GM12878 (cell line): Measurements from ENCODE around the gene C3orf20. TPM values are rescaled to one million over a fixed set of nuclear protein-coding genes. Genes with fewer than 3 reads are reported as not detected.

Experiments
- ATAC-seq: fragments of 200-7000 bp; cut with Tn5 transposase; 3 replicates; pipeline ENCODE4 v1.9.1; 2020; ENCODE audit warnings: mild to moderate bottlenecking, moderate library complexity
- BruUV-seq: library from RNA; stranded (reverse); fragments of 400-500 nt; replicated peaks from 2 replicates; lab custom pipeline; 2021; lab: Mats Ljungman, UMichigan
- CTCF ChIA-PET: fragments of 300-600 bp; sonication (Branson Sonifier 250); formaldehyde crosslinking; extraction: SDS; loops from one replicate; lab custom pipeline; 2021; ENCODE audit warnings: inconsistent platforms; lab: Yijun Ruan, JAX
- POLR2A ChIA-PET: fragments of 350-600 bp; formaldehyde crosslinking; extraction: SDS; loops from one replicate; lab custom pipeline; 2021; ENCODE audit warnings: inconsistent platforms; lab: Charles Lee
- RAD21 ChIA-PET: fragments of 300-600 bp; sonication (Branson Sonifier 250); formaldehyde crosslinking; loops from one replicate; lab custom pipeline; 2023; ENCODE audit warnings: antibody characterized with exemption; ENCODE audit not compliant: unreplicated experiment; lab: Charles Lee
- SMC1A ChIA-PET: fragments of 300-600 bp; sonication (Branson Sonifier 250); formaldehyde crosslinking; loops from one replicate; lab custom pipeline; 2023; ENCODE audit not compliant: unreplicated experiment, uncharacterized antibody; lab: Charles Lee
- DNase-seq: peaks from one replicate; pipeline ENCODE4 v3.0.0-alpha.2; 2011; ENCODE audit warnings: low read depth, low spot score
- FAIRE-seq: peaks from 3 replicates; lab custom pipeline; 2011; peaks lifted over from hg19 to GRCh38; lab: Jason Lieb, UNC
- H2AFZ ChIP-seq: 2 replicates; pipeline ENCODE4 v1.6.0; 2011; ENCODE audit warnings: low read depth, low read length, control low read depth; ENCODE audit not compliant: control insufficient read depth
- H3K27ac ChIP-seq: 2 replicates; pipeline ENCODE4 v1.5.1; 2011; ENCODE audit warnings: control low read depth; ENCODE audit not compliant: control insufficient read depth, insufficient read depth
- H3K27me3 ChIP-seq, 2 experiments: replicated peaks in 1 of 2; 2 replicates each; pipeline versions ENCODE4 v1.6.0 to v1.6.1; 2011; ENCODE audit warnings: low read length in 1 of 2; ENCODE audit not compliant: control insufficient read depth in 2 of 2, insufficient read depth in 2 of 2
- H3K36me3 ChIP-seq, 2 experiments: 2 replicates each; pipeline ENCODE4 v1.5.1; 2011; ENCODE audit warnings: low read length in 1 of 2; ENCODE audit not compliant: control insufficient read depth in 2 of 2, insufficient read depth in 2 of 2
- H3K4me1 ChIP-seq: 2 replicates; pipeline ENCODE4 v1.6.1; 2011; ENCODE audit warnings: mild to moderate bottlenecking, low read length, moderate library complexity, mixed read lengths; ENCODE audit not compliant: control insufficient read depth, insufficient read depth
- H3K4me2 ChIP-seq: 2 replicates; pipeline ENCODE4 v1.6.0; 2011; ENCODE audit warnings: control low read depth; ENCODE audit not compliant: control insufficient read depth, insufficient read depth
- H3K4me3 ChIP-seq: fragments of 200-600 bp; sonication (generic); 2 replicates; pipeline ENCODE4 v1.5.1; 2016
- H3K79me2 ChIP-seq: 2 replicates; pipeline ENCODE4 v1.6.0; 2011; ENCODE audit warnings: low read length; ENCODE audit not compliant: control insufficient read depth, insufficient read depth
- H3K9ac ChIP-seq: 2 replicates; pipeline ENCODE4 v1.8.0; 2011; ENCODE audit warnings: low read length, control low read depth, mixed read lengths; ENCODE audit not compliant: control insufficient read depth, insufficient read depth
- H3K9me3 ChIP-seq: replicated peaks from 3 replicates; pipeline ENCODE4 v1.5.1; 2011; ENCODE audit warnings: mild to moderate bottlenecking, low read length; ENCODE audit not compliant: control insufficient read depth, insufficient read depth
- H4K20me1 ChIP-seq: 2 replicates; pipeline ENCODE4 v1.6.0; 2011; ENCODE audit not compliant: control insufficient read depth, insufficient read depth
- BACH1 ChIP-seq: fragments of 450-650 bp; IDR thresholded peaks from 2 replicates; pipeline ENCODE4 v1.6.1; 2017; ENCODE audit warnings: mild to moderate bottlenecking, borderline replicate concordance
- NBN ChIP-seq: fragments of 450-650 bp; IDR thresholded peaks from 2 replicates; pipeline ENCODE4 v1.6.1; 2016
- ZSCAN29 ChIP-seq: fragments of 450-650 bp; IDR thresholded peaks from 2 replicates; pipeline ENCODE4 v1.6.1; 2017; ENCODE audit warnings: mild to moderate bottlenecking, moderate library complexity
- WGBS: methylation state at CpG from one replicate; pipeline ENCODE4 v1.1.6; 2016; ENCODE audit warnings: low lambda C conversion rate; ENCODE audit not compliant: insufficient replicate concordance, insufficient coverage; ENCODE audit errors: missing lambda C conversion rate; 5-methylcytosine and 5-hydroxymethylcytosine counted together
- in situ Hi-C: fragments of 300-500 bp; cut with MboI; formaldehyde crosslinking; loops from 9 replicates; pipeline ENCODE4 v1.14.3; 2018; ENCODE audit warnings: mixed read lengths
- intact Hi-C: fragments of 100-400 bp; cut with micrococcal nuclease; formaldehyde crosslinking; loops from one replicate; pipeline ENCODE4 v1.14.2; 2022; ENCODE audit not compliant: unreplicated experiment
- polyA plus RNA-seq, 11 experiments: library from polyadenylated mRNA; depleted of rRNA in 4 of 11; unstranded in 6 of 11; stranded (reverse) in 5 of 11; fragments of >200 nt; fragmentation: Nextera tagmentation in 4 of 11; fragmentation: Illumina TruSeq in 1 of 11; extraction: Ambion mirVana in 4 of 11; extraction: Trizol in 1 of 11; gene quantifications; 1 replicate in 1 of 11; 2 replicates in 10 of 11; pipeline versions ENCODE4 v1.2.1 to v1.2.3, GENCODE V29; 2011 to 2016; ENCODE audit warnings: inconsistent platforms in 2 of 11, missing spikeins in 2 of 11, low read depth in 1 of 11
- total RNA-seq, 4 experiments: library from RNA; depleted of rRNA in 3 of 4; stranded (reverse); fragments of >200 nt in 3 of 4; fragmentation: Illumina TruSeq in 1 of 4; extraction: Trizol in 1 of 4; gene quantifications; 2 replicates each; pipeline versions ENCODE4 v1.2.1 to v1.2.3, GENCODE V29; 2013 to 2021

C3orf20 gene
- total and polyA plus RNA-seq, 10 of the 15 experiments (the other 5 are each of a cell fraction or from before 2014, with no cell fraction given), result 0.05 to 2.9 (median 1.0) TPM

- Histone ChIP-seq H3K27ac (no peak overlapping the region), H2AFZ (no peak overlapping the region), H3K79me2 (no peaks in the 10 kb centered on the region), H3K4me1 (no peaks in the 10 kb centered on the region), H4K20me1 (no peaks in the 10 kb centered on the region; the same call in 1 of the 2 replicates), H3K4me3 (no peak overlapping the region), H3K27me3 (no peaks in the 10 kb centered on the region), H3K4me2 (no peak overlapping the region), H3K36me3 (no peaks in the 10 kb centered on the region), H3K9ac (no peak overlapping the region), H3K9me3 (no peaks in the 10 kb centered on the region)
- ChIA-PET POLR2A (no interaction called here), RAD21 (interaction anchor here (2.5 kb wide), 1 partner anchor 89 kb away, joined by 11 read pairs; the partner anchor contains the start of gene C3orf20), SMC1A (interaction anchor here (1.3 to 1.5 kb wide), 3 partner anchors 10 to 89 kb away, joined by 3 to 6 read pairs (median 4); partner anchors contain the start of gene C3orf20), CTCF (interaction anchor here (0.8 to 1.2 kb wide), 3 partner anchors 17 to 138 kb away, joined by 3 to 6 read pairs (median 4); no protein-coding TSS in a partner anchor)
- in situ Hi-C loops, result no loop called here
- 39% methylated on average over 3 of the region's 3 CpGs for WGBS
- no peak for FAIRE-seq
- TF ChIP-seq NBN, result no peak
- ATAC-seq, result no peak
- DNase-seq, result no peak
- BruUV-seq, result no TSS peak
- intact Hi-C loops, result no loop called here
Measured at GRCh38 chr3:14762701-14763100, 87.8 kb downstream of the C3orf20 start.

- Histone ChIP-seq H3K79me2 (no peaks in the 10 kb centered on the region), H3K36me3 (no peaks in the 10 kb centered on the region), H3K4me3 (no peak overlapping the region), H3K9ac (no peak overlapping the region), H3K27me3 (no peaks in the 10 kb centered on the region), H3K27ac (no peak overlapping the region), H2AFZ (no peak overlapping the region)
- ATAC-seq (no peak), DNase-seq (no peak)
- 71% methylated on average over 8 of the region's 8 CpGs for WGBS
- intact Hi-C loops, result no loop called here
- POLR2A ChIA-PET, result no interaction called here
- RAD21 ChIA-PET, result no interaction called here
- SMC1A ChIA-PET, result interaction anchor here (0.6 to 1.5 kb wide), 4 partner anchors 16 to 91 kb away, joined by 3 to 6 read pairs (median 3); no protein-coding TSS in a partner anchor
- no peak for TF ChIP-seq ZSCAN29
- TF ChIP-seq BACH1, result no peak
- TF ChIP-seq, all 136 proteins: peak for 0
- FAIRE-seq, result no peak
- Histone ChIP-seq H3K4me2 (no peak overlapping the region), H3K9me3 (no peaks in the 10 kb centered on the region), H3K4me1 (no peaks in the 10 kb centered on the region), H4K20me1 (no peaks in the 10 kb centered on the region; the same call in 1 of the 2 replicates)
- BruUV-seq, result no TSS peak
- in situ Hi-C loops, result no loop called here
- CTCF ChIA-PET, result interaction anchor here (1.6 kb wide), 1 partner anchor 16 kb away, joined by 5 read pairs; no protein-coding TSS in a partner anchor
Measured at GRCh38 chr3:14764331-14765059, 89.6 kb downstream of the C3orf20 start.
